SK-N-SH treated with all-trans-retinoic acid at 6 μM for 48 hours (cell line): ENCODE data around the gene DDX31.

Experiments
- ATAC-seq: fragments of 200-7000 bp; cut with Tn5 transposase; 3 replicates; pipeline ENCODE4 v1.9.1; 2020; ENCODE audit warnings: mild to moderate bottlenecking, moderate library complexity
- ARNTL ChIP-seq: fragments of 450-650 bp; formaldehyde crosslinking; IDR thresholded peaks from 2 replicates; pipeline ENCODE4 v1.5.0; 2020; ENCODE audit warnings: low read depth, mild to moderate bottlenecking, moderate library complexity, borderline replicate concordance
- BACH2 ChIP-seq: fragments of 250-450 bp; sonication (Bioruptor Pico); IDR thresholded peaks from 2 replicates; pipeline ENCODE4 v1.9.0; 2021; ENCODE audit warnings: mild to moderate bottlenecking, borderline replicate concordance
- CREB5 ChIP-seq: fragments of 250-450 bp; sonication (Bioruptor Pico); IDR thresholded peaks from 2 replicates; pipeline ENCODE4 v1.5.1; 2020; ENCODE audit warnings: low read depth, mild to moderate bottlenecking, moderate library complexity
- CSDC2 ChIP-seq: fragments of 250-450 bp; sonication (Bioruptor Pico); IDR thresholded peaks from 2 replicates; pipeline ENCODE4 v1.5.0; 2020; ENCODE audit warnings: mild to moderate bottlenecking, moderate library complexity
- ESRRG ChIP-seq: fragments of 250-450 bp; sonication (Bioruptor Pico); IDR thresholded peaks from 2 replicates; pipeline ENCODE4 v1.6.1; 2021; ENCODE audit warnings: mild to moderate bottlenecking
- GLIS3 ChIP-seq: fragments of 250-450 bp; sonication (Bioruptor Pico); IDR thresholded peaks from 2 replicates; pipeline ENCODE4 v1.5.0; 2020; ENCODE audit warnings: mild to moderate bottlenecking, moderate library complexity
- ISL1 ChIP-seq: fragments of 250-450 bp; sonication (Bioruptor Pico); IDR thresholded peaks from 2 replicates; pipeline ENCODE4 v2.1.2; 2022; ENCODE audit warnings: mild to moderate bottlenecking, moderate library complexity
- OSR1 ChIP-seq: fragments of 250-450 bp; sonication (Bioruptor Pico); IDR thresholded peaks from 2 replicates; pipeline ENCODE4 v1.8.0; 2022; ENCODE audit warnings: moderate library complexity, mild to moderate bottlenecking, inconsistent platforms
- POU6F1 ChIP-seq: fragments of 250-450 bp; sonication (Bioruptor Pico); IDR thresholded peaks from 2 replicates; pipeline ENCODE4 v1.8.0; 2021; ENCODE audit warnings: low read depth, mild to moderate bottlenecking, moderate library complexity, borderline replicate concordance
- PPARA ChIP-seq: fragments of 250-450 bp; sonication (Bioruptor Pico); IDR thresholded peaks from 2 replicates; pipeline ENCODE4 v1.5.0; 2020; ENCODE audit warnings: mild to moderate bottlenecking, borderline replicate concordance
- RARB ChIP-seq: fragments of 250-450 bp; sonication (Bioruptor Pico); IDR thresholded peaks from 2 replicates; pipeline ENCODE4 v1.8.0; 2021; ENCODE audit warnings: mild to moderate bottlenecking, moderate library complexity
- SNAI2 ChIP-seq: fragments of 250-450 bp; sonication (Bioruptor Pico); IDR thresholded peaks from 2 replicates; pipeline ENCODE4 v1.5.0; 2020; ENCODE audit warnings: mild to moderate bottlenecking, moderate library complexity
- TCF4 ChIP-seq: fragments of 250-450 bp; sonication (Bioruptor Pico); IDR thresholded peaks from 2 replicates; pipeline ENCODE4 v1.8.0; 2021; ENCODE audit warnings: mild to moderate bottlenecking, moderate library complexity, borderline replicate concordance
- TOX ChIP-seq: fragments of 250-450 bp; sonication (Bioruptor Pico); IDR thresholded peaks from 2 replicates; pipeline ENCODE4 v1.8.0; 2021; ENCODE audit warnings: mild to moderate bottlenecking, moderate library complexity, borderline replicate concordance
- TSHZ2 ChIP-seq: fragments of 250-450 bp; sonication (Bioruptor Pico); IDR thresholded peaks from 2 replicates; pipeline ENCODE4 v1.5.0; 2020; ENCODE audit warnings: mild to moderate bottlenecking, moderate library complexity
- ZC3H10 ChIP-seq: fragments of 250-450 bp; sonication (Bioruptor Pico); IDR thresholded peaks from 2 replicates; pipeline ENCODE4 v1.5.1; 2021; ENCODE audit warnings: mild to moderate bottlenecking, moderate library complexity
- ZFP3 ChIP-seq: fragments of 250-450 bp; sonication (Bioruptor Pico); IDR thresholded peaks from 2 replicates; pipeline ENCODE4 v1.5.0; 2020; ENCODE audit warnings: mild to moderate bottlenecking, moderate library complexity
- ZFP30 ChIP-seq: fragments of 450-650 bp; formaldehyde crosslinking; IDR thresholded peaks from 2 replicates; pipeline ENCODE4 v1.5.0; 2022; ENCODE audit warnings: mild to moderate bottlenecking, moderate library complexity
- ZNF565 ChIP-seq: fragments of 450-650 bp; formaldehyde crosslinking; conservative IDR thresholded peaks from 2 replicates; pipeline ENCODE4 v1.5.0; 2020; ENCODE audit warnings: low read depth, mild to moderate bottlenecking, moderate library complexity
- ZNF70 ChIP-seq: fragments of 450-650 bp; formaldehyde crosslinking; IDR thresholded peaks from 2 replicates; pipeline ENCODE4 v1.5.0; 2020; ENCODE audit warnings: mild to moderate bottlenecking, moderate library complexity
- TF ChIP-seq, protein P1 (sequence below): fragments of 250-450 bp; sonication (Bioruptor Pico); IDR thresholded peaks from 2 replicates; pipeline ENCODE4 v1.5.1; 2021; ENCODE audit warnings: mild to moderate bottlenecking, moderate library complexity

Gene DDX31

DNA sequence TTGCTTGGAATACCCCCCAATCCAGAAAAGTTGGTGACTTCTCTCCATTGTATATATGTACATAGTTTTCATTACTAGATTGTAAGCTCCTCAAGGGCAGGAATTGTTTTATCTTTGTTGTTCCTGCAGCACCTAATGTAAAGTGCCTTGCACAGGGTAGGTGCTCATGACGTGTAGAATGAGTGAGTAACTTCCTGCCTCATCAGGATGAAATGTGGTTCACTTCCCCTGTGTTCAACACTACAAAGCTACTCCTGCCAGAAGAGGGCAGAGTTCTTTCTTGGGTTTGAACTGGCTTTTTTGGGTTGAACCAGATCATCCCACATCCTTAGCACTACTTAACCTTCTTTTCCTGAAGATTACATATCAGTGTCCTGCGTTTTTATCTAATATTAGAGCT lies 24.4 kb upstream of the DDX31 start (continued):
- no peak for TF ChIP-seq ZNF70 (CRISPR knock-in tag)

GRCh38 chr9:132690696-132691095 lies 20.9 kb upstream of the DDX31 start:
- no peak for ATAC-seq
- TF ChIP-seq PPARA (CRISPR knock-in tag): no peak
- no peak for TF ChIP-seq CREB5 (CRISPR knock-in tag)
- no peak for TF ChIP-seq OSR1 (CRISPR knock-in tag)
- TF ChIP-seq, protein P1, sequence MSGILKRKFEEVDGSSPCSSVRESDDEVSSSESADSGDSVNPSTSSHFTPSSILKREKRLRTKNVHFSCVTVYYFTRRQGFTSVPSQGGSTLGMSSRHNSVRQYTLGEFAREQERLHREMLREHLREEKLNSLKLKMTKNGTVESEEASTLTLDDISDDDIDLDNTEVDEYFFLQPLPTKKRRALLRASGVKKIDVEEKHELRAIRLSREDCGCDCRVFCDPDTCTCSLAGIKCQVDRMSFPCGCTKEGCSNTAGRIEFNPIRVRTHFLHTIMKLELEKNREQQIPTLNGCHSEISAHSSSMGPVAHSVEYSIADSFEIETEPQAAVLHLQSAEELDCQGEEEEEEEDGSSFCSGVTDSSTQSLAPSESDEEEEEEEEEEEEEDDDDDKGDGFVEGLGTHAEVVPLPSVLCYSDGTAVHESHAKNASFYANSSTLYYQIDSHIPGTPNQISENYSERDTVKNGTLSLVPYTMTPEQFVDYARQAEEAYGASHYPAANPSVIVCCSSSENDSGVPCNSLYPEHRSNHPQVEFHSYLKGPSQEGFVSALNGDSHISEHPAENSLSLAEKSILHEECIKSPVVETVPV (CRISPR knock-in tag): no peak
- TF ChIP-seq GLIS3: no peak
- TF ChIP-seq TSHZ2: no peak
- no peak for TF ChIP-seq ZFP30 (CRISPR knock-in tag)
- TF ChIP-seq ISL1 (CRISPR knock-in tag): no peak
- no peak for TF ChIP-seq CSDC2 (CRISPR knock-in tag)
- no peak for TF ChIP-seq POU6F1 (CRISPR knock-in tag)
- TF ChIP-seq ZFP3 (CRISPR knock-in tag): no peak
- TF ChIP-seq ZC3H10 (CRISPR knock-in tag): no peak
- no peak for TF ChIP-seq RARB
- no peak for TF ChIP-seq ESRRG
- TF ChIP-seq TCF4 (CRISPR knock-in tag): no peak
- no peak for TF ChIP-seq TOX (CRISPR knock-in tag)
- TF ChIP-seq SNAI2 (CRISPR knock-in tag): no peak

- no peak for TF ChIP-seq OSR1 (CRISPR knock-in tag)
Measured at GRCh38 chr9:132683873-132684272, 14.1 kb upstream of the DDX31 start.

GRCh38 chr9:132681561-132681960 lies 11.8 kb upstream of the DDX31 start:
- no peak for ATAC-seq
- no peak for TF ChIP-seq ZFP30 (CRISPR knock-in tag)
- TF ChIP-seq ZNF565 (CRISPR knock-in tag): no peak
- TF ChIP-seq ZNF70 (CRISPR knock-in tag): no peak
- TF ChIP-seq OSR1 (CRISPR knock-in tag): no peak

More at GRCh38 chr9:132683873-132684272, 14.1 kb upstream of the DDX31 start:
- ATAC-seq: no peak

GRCh38 chr9:132679946-132680625 lies 10.3 kb upstream of the DDX31 start:
- TF ChIP-seq OSR1 (CRISPR knock-in tag) (no peak), TCF4 (CRISPR knock-in tag) (no peak), PPARA (CRISPR knock-in tag) (no peak), ZNF565 (CRISPR knock-in tag) (no peak), ZFP3 (CRISPR knock-in tag) (no peak), ESRRG (no peak), CSDC2 (CRISPR knock-in tag) (no peak), ISL1 (CRISPR knock-in tag) (no peak), BACH2 (CRISPR knock-in tag) (no peak), ZFP30 (CRISPR knock-in tag) (no peak), TOX (CRISPR knock-in tag) (no peak), ARNTL (CRISPR knock-in tag) (no peak)
- TF ChIP-seq, protein P1 (CRISPR knock-in tag): no peak
- ATAC-seq: no peak
